ENCODE data around the gene CKS2. TPM values are rescaled to one million over a fixed set of nuclear protein-coding genes. Genes with fewer than 3 reads are reported as not detected.
A peak's percentile ranks its signal among the peaks of the same experiment; 100 is the strongest.
"Not testable (repeated sequence)": the region's sequence is repeated elsewhere in the genome, so short reads cannot be mapped to it uniquely, and the experiment has no call there.

Gene CKS2
- total RNA-seq, 1 donor = 228 TPM

DNA sequence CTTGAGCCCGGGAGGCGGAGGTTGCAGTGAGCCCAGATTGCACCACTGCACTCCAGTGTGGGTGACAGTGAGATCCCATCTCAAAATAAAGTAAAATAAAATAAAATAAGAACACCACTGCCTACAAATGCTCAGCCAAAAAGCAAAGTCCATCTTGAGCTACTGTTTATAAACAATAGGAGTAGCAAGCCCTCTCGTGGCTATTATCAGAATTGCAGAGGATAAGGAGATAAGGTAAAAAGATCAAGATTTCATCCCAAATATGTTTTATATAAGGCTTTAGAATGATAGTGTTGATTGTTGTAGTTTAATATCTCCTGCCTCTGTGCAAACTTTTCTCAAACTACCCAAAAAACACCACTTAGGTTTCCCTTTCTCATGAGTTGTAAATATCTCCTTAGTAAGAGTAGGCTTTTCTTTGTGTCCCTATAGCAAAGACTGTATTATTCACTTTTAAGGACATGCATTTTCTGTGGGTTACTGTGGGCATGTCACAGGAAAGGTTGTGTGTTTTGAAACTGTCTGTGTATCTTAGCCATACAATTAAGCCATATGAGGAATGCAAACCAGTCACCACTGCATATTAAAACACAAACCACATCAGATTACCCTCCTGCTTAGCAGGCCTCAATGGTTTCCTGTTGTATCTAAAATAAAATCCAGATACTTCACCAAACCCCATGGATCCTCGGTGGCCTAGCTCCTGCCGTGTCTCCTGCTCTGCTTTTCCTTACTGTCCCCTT lies 31.8 kb upstream of the CKS2 start:
- DNase-seq (ENCODE audit: low read depth) = peak; percentile 72
- TF ChIP-seq, protein P1, sequence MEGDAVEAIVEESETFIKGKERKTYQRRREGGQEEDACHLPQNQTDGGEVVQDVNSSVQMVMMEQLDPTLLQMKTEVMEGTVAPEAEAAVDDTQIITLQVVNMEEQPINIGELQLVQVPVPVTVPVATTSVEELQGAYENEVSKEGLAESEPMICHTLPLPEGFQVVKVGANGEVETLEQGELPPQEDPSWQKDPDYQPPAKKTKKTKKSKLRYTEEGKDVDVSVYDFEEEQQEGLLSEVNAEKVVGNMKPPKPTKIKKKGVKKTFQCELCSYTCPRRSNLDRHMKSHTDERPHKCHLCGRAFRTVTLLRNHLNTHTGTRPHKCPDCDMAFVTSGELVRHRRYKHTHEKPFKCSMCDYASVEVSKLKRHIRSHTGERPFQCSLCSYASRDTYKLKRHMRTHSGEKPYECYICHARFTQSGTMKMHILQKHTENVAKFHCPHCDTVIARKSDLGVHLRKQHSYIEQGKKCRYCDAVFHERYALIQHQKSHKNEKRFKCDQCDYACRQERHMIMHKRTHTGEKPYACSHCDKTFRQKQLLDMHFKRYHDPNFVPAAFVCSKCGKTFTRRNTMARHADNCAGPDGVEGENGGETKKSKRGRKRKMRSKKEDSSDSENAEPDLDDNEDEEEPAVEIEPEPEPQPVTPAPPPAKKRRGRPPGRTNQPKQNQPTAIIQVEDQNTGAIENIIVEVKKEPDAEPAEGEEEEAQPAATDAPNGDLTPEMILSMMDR (IDR thresholded peaks at IDR 0.05; ENCODE audit: insufficient read depth, low read depth, low read length) = peak; percentile 81
- H3K4me3 ChIP-seq (ENCODE audit: low read depth, low read length) = no peak overlapping the region

DNA sequence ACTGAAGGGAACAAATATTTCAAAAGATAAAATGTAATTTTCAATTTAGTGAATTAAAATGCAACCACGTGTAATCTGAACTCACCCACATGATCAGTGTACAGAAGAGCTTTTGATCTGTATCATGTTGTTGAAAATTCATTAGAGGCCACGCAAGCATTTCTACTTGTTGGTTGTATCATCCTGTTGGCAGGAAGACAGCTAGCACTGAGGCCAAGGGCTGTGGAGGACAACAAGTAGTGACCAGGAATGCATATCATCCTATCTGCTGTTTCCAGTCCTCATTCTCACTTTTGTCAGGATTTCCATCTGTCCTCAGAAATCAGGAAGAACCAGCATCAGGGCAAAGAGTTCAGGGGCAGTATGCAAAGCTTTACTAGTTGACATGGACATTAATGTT lies 29.9 kb upstream of the CKS2 start:
- peak; percentile 21 for DNase-seq (ENCODE audit: low read depth)
- H3K4me3 ChIP-seq (ENCODE audit: low read depth, low read length) = no peak overlapping the region
- TF ChIP-seq, protein P1 (IDR thresholded peaks at IDR 0.05; ENCODE audit: insufficient read depth, low read depth, low read length) = no peak

DNA sequence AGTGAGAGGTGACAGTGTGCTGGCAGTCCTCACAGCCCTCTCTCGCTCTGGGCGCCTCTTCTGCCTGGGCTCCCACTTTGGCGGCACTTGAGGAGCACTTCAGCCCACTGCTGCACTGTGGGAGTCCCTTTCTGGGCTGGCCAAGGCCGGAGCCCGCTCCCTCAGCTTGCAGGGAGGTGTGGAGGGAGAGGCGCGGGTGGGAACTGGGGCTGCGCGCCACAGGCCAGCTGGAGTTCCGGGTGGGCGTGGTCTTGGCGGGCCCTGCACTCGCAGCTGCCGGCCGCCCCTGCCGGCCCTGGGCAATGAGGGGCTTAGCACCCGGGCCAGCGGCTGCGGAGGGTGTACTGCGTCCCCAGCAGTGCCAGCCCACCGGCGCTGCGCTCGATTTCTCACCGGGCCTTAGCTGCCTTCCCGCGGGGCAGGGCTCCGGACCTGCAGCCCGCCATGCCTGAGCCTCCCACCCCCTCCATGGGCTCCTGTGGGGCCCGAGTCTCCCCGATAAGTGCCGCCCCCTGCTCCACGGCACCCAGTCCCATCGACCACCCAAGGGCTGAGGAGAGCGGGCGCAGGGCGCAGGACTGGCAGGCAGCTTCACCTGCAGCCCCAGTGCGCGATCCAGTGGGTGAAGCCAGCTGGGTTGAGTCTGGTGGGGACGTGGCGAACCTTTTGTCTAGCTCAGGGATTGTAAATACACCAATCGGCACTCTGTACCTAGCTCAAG lies 28.6 kb upstream of the CKS2 start:
- H3K4me3 ChIP-seq (ENCODE audit: low read depth, low read length) = peak overlapping the region; percentile 23
- not testable (repeated sequence) for DNase-seq (ENCODE audit: low read depth)

DNA sequence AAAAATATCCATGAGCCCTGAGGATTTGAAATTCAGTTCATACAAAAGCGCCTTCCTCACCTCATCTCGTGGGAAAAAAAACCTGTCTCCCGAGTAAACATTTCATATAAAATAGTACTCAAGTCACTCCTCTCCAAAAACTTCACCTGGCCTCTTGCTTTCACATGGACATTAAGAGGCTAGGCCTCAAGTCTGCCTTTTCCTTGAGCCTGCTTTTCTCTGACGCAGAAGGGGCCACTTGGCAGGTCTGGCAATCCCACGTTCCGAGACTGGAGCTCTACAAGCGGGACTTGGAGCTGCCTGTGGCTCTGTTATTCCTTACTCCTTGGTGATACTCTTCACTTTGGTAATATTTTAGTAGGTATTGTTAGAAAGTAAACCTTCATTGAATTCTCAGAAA lies 26.9 kb upstream of the CKS2 start:
- no peak for DNase-seq (ENCODE audit: low read depth)
- TF ChIP-seq, protein P1 (IDR thresholded peaks at IDR 0.05; ENCODE audit: insufficient read depth, low read depth, low read length) = no peak
- H3K4me3 ChIP-seq (ENCODE audit: low read depth, low read length) = no peak overlapping the region

DNA sequence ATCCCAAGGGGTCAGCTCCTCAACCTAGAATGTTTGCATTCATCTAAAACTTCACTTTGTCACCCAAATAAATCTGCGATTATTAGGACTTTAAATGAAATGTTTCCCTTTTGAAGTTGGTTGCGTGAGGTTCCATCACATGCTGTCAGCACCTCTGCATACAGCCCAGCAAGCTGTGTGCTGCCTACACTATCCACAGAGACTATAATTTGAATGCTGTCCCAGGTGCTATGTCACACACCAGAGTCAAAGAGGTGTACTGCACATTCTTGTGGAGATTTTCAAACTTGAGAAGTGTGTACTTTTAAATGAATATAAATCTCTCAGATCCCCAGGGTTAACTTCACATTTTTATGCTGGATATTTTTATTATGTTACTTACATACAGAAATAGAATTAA lies 19.3 kb upstream of the CKS2 start:
- no peak overlapping the region for H3K4me3 ChIP-seq (ENCODE audit: low read depth, low read length)
- DNase-seq (ENCODE audit: low read depth) = no peak
- TF ChIP-seq, protein P1 (IDR thresholded peaks at IDR 0.05; ENCODE audit: insufficient read depth, low read depth, low read length) = no peak

DNA sequence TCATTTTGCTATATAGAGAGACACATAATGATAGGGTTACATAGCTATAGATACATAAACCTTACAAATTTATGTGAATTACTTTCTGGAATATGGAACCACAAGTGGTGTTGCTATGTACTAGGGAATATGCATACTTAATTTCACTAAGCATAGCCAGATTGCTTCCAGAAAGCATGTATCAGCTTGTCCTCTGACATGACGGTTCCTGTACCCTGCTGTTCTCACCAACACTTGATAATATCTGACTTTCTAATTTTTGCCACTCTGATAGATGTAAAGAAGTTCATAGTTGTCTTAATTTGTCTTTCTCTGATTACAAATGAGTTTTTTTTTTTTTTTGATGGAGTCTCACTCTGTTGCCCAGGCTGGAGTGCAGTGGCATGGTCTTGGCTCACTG lies 18.0 kb upstream of the CKS2 start:
- TF ChIP-seq, protein P1 (IDR thresholded peaks at IDR 0.05; ENCODE audit: insufficient read depth, low read depth, low read length) = no peak
- H3K4me3 ChIP-seq (ENCODE audit: low read depth, low read length) = no peak overlapping the region
- DNase-seq (ENCODE audit: low read depth) = no peak

DNA sequence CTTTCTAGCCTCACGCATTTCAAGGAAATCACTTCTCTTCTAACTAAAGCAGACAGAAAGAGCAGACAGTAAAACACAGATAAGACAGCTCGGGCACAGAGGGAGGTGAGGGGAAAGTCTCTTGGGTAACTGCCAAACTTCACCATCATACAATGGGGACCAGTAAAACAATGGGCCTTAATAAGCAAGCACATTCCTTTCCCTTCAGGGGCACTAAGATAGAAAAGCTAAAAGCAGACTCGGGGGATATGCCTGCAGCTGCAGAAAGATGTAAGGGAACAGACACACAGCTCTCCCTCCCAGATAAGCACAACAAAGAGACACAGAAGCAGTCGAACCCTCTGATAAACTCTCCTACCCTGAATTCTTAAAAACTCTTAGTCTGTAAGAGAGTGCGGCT lies 15.6 kb upstream of the CKS2 start:
- H3K4me3 ChIP-seq (ENCODE audit: low read depth, low read length) = no peak overlapping the region
- DNase-seq (ENCODE audit: low read depth) = no peak

DNA sequence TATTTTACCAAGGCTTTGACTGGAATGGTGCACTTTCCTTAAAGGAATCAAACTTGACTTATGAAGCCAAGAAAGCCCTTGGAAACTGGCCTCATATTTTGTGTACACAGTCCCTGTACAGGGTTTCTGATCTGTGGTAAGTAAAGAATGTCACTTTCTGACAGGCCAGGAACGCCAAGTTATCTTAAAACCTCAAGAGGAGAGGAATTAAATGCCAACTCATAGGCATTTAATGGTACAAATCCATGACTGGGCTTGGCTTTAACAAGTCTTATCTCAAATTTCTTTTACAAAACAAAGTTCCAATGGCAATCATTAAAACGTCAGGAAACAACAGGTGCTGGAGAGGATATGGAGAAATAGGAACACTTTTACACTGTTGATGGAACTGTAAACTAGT lies 9.0 kb upstream of the CKS2 start:
- DNase-seq (ENCODE audit: low read depth); H3K4me3 ChIP-seq (ENCODE audit: low read depth, low read length): not testable (repeated sequence)

More for the DNA sequence above, 15.6 kb upstream of the CKS2 start:
- TF ChIP-seq, protein P1 (IDR thresholded peaks at IDR 0.05; ENCODE audit: insufficient read depth, low read depth, low read length) = no peak

All from fibroblast of villous mesenchyme (primary cell).